SU-DHL-6 (cell line): ENCODE measurements around the gene SLC39A9.

ENCODE experiments used
- H2AFZ ChIP-seq: fragments of 200-600 bp; sonication (generic); 2 replicates; pipeline ENCODE4 v1.6.1; 2014; ENCODE audit warnings: low read depth, mild to moderate bottlenecking, moderate library complexity, mixed read lengths, antibody characterized with exemption, low read length; ENCODE audit not compliant: severe bottlenecking
- H3F3A ChIP-seq: fragments of 200-600 bp; shearing (Covaris generic); 2 replicates; pipeline ENCODE4 v1.6.0; 2016; ENCODE audit warnings: antibody characterized with exemption, mild to moderate bottlenecking; ENCODE audit not compliant: insufficient read depth
- H3K27ac ChIP-seq: fragments of 200-600 bp; sonication (generic); 2 replicates; pipeline ENCODE4 v1.5.1; 2016; ENCODE audit warnings: low read depth, mild to moderate bottlenecking, low read length, moderate library complexity, mixed read lengths
- H3K27me3 ChIP-seq: fragments of 200-600 bp; sonication (generic), shearing (Covaris generic); 2 replicates; pipeline ENCODE4 v1.6.0; 2014; ENCODE audit warnings: mild to moderate bottlenecking, low read length
- H3K36me3 ChIP-seq: fragments of 200-600 bp; sonication (generic); 2 replicates; pipeline ENCODE4 v1.6.1; 2014; ENCODE audit warnings: mild to moderate bottlenecking, low read length, mixed read lengths
- H3K4me2 ChIP-seq: fragments of 300-600, 200-600 bp; shearing (Covaris generic), sonication (generic); 2 replicates; pipeline ENCODE4 v1.6.0; 2014; ENCODE audit warnings: low read length, low read depth, mild to moderate bottlenecking; ENCODE audit not compliant: poor library complexity, severe bottlenecking
- H3K4me3 ChIP-seq: fragments of 200-600 bp; sonication (generic); 2 replicates; pipeline ENCODE4 v1.5.1; 2014; ENCODE audit warnings: antibody characterized with exemption, low read length, mild to moderate bottlenecking, mixed read lengths; ENCODE audit not compliant: insufficient read depth, poor library complexity, severe bottlenecking
- H3K79me2 ChIP-seq: fragments of 200-600 bp; sonication (generic); 2 replicates; pipeline ENCODE4 v1.6.1; 2014; ENCODE audit warnings: mild to moderate bottlenecking, low read length, moderate library complexity; ENCODE audit not compliant: insufficient read depth
- H3K9ac ChIP-seq: fragments of 200-600 bp; sonication (generic); 2 replicates; pipeline ENCODE4 v1.7.0; 2014; ENCODE audit warnings: mild to moderate bottlenecking, low read length
- H3K9me2 ChIP-seq: fragments of 200-600 bp; sonication (generic); replicated peaks from 2 replicates; pipeline ENCODE4 v1.6.1; 2014; ENCODE audit warnings: low read length; ENCODE audit not compliant: insufficient read depth
- H3K9me3 ChIP-seq: fragments of 200-600 bp; sonication (generic); 2 replicates; pipeline ENCODE4 v1.6.1; 2014; ENCODE audit warnings: low read length, mixed read lengths; ENCODE audit not compliant: insufficient read depth
- H4K20me1 ChIP-seq: fragments of 200-600 bp; sonication (generic); 2 replicates; pipeline ENCODE4 v1.6.1; 2014; ENCODE audit warnings: low read depth, mild to moderate bottlenecking, antibody characterized with exemption, low read length, moderate library complexity, mixed read lengths
- CTCF ChIP-seq: fragments of 200-600 bp; sonication (generic); IDR thresholded peaks from one replicate; pipeline ENCODE4 v1.5.1; 2017; ENCODE audit warnings: antibody characterized with exemption, mild to moderate bottlenecking, low read length, moderate library complexity; ENCODE audit not compliant: insufficient read depth, poor library complexity, severe bottlenecking
- EZH2phosphoT487 ChIP-seq: fragments of 200-600 bp; sonication (generic), shearing (Covaris generic); conservative IDR thresholded peaks from 2 replicates; pipeline ENCODE4 v1.6.1; 2018; ENCODE audit warnings: mild to moderate bottlenecking, antibody characterized with exemption, low read length, moderate library complexity, mixed read lengths

SLC39A9 gene

GRCh38 chr14:69354383-69355153 lies 43.9 kb upstream of the SLC39A9 start:
- Histone ChIP-seq H3K79me2 (no peaks in the 10 kb centered on the region), H3K4me2 (peak overlapping the region; percentile 33), H4K20me1 (no peaks in the 10 kb centered on the region), H3K36me3 (no peaks in the 10 kb centered on the region), H3K9me3 (no peaks in the 10 kb centered on the region), H3K9me2 (no peaks in the 10 kb centered on the region), H3K9ac (no peak overlapping the region), H3F3A (no peaks in the 10 kb centered on the region), H3K4me3 (no peak overlapping the region), H3K27ac (no peak overlapping the region), H2AFZ (no peak overlapping the region), H3K27me3 (no peaks in the 10 kb centered on the region)
- TF ChIP-seq CTCF (no peak), EZH2phosphoT487 (no peak)

DNA sequence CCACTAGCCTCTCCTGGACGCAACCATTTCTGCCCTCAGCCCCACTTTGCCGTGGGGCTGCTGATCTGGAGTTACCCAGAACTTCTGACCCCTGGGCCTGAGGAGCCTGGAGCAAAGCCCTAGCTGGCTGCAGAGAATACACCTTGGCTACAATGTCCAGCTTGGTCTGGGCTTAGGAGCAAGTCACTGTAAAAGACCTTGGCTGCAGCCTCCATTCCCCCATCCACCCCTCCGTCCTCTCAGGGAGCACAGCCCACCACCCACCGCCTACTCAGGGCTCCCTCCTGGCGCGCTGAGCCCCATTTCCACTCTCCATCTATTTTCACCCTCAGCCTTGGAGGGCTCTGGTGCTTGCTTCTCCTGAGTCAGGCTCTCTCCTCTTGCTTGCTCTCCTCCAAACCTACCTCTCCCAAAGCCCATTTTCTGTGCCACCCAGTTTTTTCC lies 43.3 kb upstream of the SLC39A9 start:
- Histone ChIP-seq H3K27ac (no peak overlapping the region), H3K9me2 (no peaks in the 10 kb centered on the region), H3F3A (no peaks in the 10 kb centered on the region), H2AFZ (no peak overlapping the region), H3K4me3 (no peak overlapping the region), H3K9me3 (no peaks in the 10 kb centered on the region), H3K4me2 (no peak overlapping the region), H3K79me2 (no peaks in the 10 kb centered on the region), H3K9ac (no peak overlapping the region), H3K36me3 (no peaks in the 10 kb centered on the region), H3K27me3 (no peaks in the 10 kb centered on the region), H4K20me1 (no peaks in the 10 kb centered on the region)
- TF ChIP-seq EZH2phosphoT487, result no peak
- no peak for TF ChIP-seq CTCF

DNA sequence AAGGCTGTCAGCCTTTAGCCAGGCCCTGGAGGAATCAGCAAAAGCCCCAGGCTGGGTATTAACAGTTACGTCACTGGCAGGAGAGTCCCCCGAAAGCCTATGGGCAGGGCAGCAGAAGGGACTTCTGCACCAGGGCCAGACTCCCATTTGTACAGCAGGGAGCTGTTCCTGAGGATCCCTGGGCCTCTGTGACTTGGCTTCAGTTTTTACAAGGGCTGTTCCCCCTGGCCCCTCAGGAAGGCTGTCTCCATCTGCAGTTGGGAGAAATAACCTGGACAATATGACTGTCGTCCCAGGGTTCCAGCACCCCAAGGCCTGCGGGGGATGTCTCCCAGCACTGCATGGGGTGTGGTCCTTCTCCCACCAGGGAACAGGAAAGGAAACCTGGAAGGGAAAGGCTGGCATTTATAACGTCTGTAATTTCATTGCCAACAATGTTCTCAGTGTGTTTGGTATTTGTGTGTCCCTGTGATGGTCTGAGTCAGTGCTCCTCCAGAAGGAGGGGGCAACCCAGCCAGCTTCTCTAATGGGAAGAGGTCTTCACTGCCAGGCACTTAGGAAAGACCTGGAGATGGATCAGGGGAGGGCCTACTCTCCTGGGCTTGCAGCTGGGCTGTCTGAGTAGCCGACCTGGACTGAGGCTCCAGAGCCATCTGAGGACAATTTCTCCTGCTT lies 42.7 kb upstream of the SLC39A9 start:
- Histone ChIP-seq H3K4me2 (no peak overlapping the region), H3K27ac (no peak overlapping the region), H3K36me3 (no peaks in the 10 kb centered on the region), H3F3A (no peaks in the 10 kb centered on the region), H3K9me2 (no peaks in the 10 kb centered on the region), H3K27me3 (no peaks in the 10 kb centered on the region), H3K9me3 (no peaks in the 10 kb centered on the region), H3K4me3 (no peak overlapping the region), H3K9ac (no peak overlapping the region), H4K20me1 (no peaks in the 10 kb centered on the region), H3K79me2 (no peaks in the 10 kb centered on the region), H2AFZ (no peak overlapping the region)
- TF ChIP-seq EZH2phosphoT487 (no peak), CTCF (no peak)
